Progenitor cell of endocrine pancreas (in vitro differentiated cells): Measurements from ENCODE around the gene CYP39A1. TPM values are rescaled to one million over a fixed set of nuclear protein-coding genes. Genes with fewer than 3 reads are reported as not detected.

Source experiments
- DNase-seq: peaks from one replicate; pipeline ENCODE4 v3.0.0; 2021; ENCODE audit warnings: low spot score; ENCODE audit not compliant: unreplicated experiment
- H3K27ac Mint-ChIP-seq: 2 replicates; pipeline ENCODE4 v1.8.0; 2021; ENCODE audit warnings: mild to moderate bottlenecking, moderate library complexity, mixed read lengths
- H3K27me3 Mint-ChIP-seq: 2 replicates; pipeline ENCODE4 v1.8.0; 2021; ENCODE audit warnings: mixed read lengths
- H3K36me3 Mint-ChIP-seq: 2 replicates; pipeline ENCODE4 v1.8.0; 2022; ENCODE audit warnings: mixed read lengths; ENCODE audit not compliant: insufficient read depth
- H3K4me1 Mint-ChIP-seq: 2 replicates; pipeline ENCODE4 v1.8.0; 2021; ENCODE audit warnings: low read depth, mixed read lengths
- H3K4me3 Mint-ChIP-seq: 2 replicates; pipeline ENCODE4 v1.8.0; 2021; ENCODE audit warnings: low read depth, mild to moderate bottlenecking, moderate library complexity, mixed read lengths
- H3K9me3 Mint-ChIP-seq: 2 replicates; pipeline ENCODE4 v1.8.0; 2021; ENCODE audit warnings: low read depth, mixed read lengths
- long read RNA-seq: library from polyadenylated mRNA; unstranded; transcript quantifications from one replicate; pipeline ENCODE4 v2.0.0, GENCODE V29; 2020
- total RNA-seq: library from RNA; stranded (reverse); gene quantifications from 2 replicates; pipeline ENCODE4 v1.2.1, GENCODE V29; 2021
- TF ChIP-seq, protein P1 (sequence below): fragments of 200-600 bp; sonication (generic); IDR thresholded peaks from one replicate; pipeline ENCODE4 v1.5.0; 2021; ENCODE audit warnings: antibody characterized with exemption, mild to moderate bottlenecking; ENCODE audit not compliant: unreplicated experiment

The CYP39A1 gene, protein sequence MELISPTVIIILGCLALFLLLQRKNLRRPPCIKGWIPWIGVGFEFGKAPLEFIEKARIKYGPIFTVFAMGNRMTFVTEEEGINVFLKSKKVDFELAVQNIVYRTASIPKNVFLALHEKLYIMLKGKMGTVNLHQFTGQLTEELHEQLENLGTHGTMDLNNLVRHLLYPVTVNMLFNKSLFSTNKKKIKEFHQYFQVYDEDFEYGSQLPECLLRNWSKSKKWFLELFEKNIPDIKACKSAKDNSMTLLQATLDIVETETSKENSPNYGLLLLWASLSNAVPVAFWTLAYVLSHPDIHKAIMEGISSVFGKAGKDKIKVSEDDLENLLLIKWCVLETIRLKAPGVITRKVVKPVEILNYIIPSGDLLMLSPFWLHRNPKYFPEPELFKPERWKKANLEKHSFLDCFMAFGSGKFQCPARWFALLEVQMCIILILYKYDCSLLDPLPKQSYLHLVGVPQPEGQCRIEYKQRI
- total RNA-seq, result 6.7 and 10.3 TPM in 2 replicates
- long read RNA-seq, transcript CYP39A1-201 (12 exons, 2,176 nt), result major isoform, 20 of 51 reads
- long read RNA-seq, partial matches to known transcripts, result 0 of 51 reads
- long read RNA-seq, other reads (novel, unspliced or antisense), result 31 of 51 reads

DNA sequence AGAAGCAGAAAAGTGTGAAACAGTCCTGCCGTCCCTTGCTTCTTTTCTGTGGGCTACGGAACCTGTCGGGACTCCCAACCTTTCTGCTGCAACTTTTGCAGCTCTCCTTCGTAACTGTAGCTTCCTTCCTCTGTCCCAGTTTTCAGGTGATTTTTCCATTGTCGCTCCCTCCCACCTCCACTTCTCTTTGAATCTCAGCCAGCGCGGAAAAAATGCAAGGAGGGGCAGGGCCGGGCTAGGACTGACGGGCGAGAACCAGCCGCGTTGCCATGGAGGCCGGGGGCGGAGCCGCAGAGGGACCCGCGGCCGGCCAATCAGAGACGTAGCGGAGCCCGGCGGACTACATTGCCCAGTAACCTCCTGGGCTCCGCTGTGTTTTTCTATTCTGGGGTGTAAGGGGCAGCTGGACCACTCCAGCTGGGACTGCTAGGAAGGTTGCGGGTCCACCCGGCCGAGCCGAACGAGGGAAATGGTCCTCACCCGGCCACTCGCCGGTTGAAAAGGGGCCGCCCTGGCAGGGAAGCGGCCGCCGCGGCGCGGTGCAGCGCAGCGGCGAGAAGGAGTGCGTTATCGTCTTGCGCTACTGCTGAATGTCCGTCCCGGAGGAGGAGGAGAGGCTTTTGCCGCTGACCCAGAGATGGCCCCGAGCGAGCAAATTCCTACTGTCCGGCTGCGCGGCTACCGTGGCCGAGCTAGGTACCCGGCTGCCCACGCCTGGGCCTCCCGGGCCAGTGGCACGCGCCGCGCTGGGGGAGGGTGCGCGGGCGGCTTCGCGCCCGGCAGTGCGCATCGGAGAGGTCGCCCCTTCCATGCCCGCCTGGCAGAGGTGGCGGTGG is at the start of gene CYP39A1, which contains the start of gene SLC25A27:
Gene CYP39A1 (minus strand): TSS at position 216 of the 836 bp plus-strand sequence. CDS start 236 bp downstream, outside the sequence.
Gene SLC25A27 (plus strand): TSS at position 373 of the 836 bp plus-strand sequence. CDS start 218 bp downstream, at position 591.
- Mint-ChIP-seq H3K27ac (peak within 1 kb of the TSS; percentile 93), H3K4me1 (peaks cover 15% of the 10 kb centered on the region), H3K36me3 (peaks cover 6% of the 10 kb centered on the region), H3K4me3 (peak within 1 kb of the TSS; percentile 85), H3K9me3 (no peaks in the 10 kb centered on the region), H3K27me3 (peaks cover 16% of the 10 kb centered on the region)
- peak; percentile 87 for DNase-seq
- TF ChIP-seq, protein P1, sequence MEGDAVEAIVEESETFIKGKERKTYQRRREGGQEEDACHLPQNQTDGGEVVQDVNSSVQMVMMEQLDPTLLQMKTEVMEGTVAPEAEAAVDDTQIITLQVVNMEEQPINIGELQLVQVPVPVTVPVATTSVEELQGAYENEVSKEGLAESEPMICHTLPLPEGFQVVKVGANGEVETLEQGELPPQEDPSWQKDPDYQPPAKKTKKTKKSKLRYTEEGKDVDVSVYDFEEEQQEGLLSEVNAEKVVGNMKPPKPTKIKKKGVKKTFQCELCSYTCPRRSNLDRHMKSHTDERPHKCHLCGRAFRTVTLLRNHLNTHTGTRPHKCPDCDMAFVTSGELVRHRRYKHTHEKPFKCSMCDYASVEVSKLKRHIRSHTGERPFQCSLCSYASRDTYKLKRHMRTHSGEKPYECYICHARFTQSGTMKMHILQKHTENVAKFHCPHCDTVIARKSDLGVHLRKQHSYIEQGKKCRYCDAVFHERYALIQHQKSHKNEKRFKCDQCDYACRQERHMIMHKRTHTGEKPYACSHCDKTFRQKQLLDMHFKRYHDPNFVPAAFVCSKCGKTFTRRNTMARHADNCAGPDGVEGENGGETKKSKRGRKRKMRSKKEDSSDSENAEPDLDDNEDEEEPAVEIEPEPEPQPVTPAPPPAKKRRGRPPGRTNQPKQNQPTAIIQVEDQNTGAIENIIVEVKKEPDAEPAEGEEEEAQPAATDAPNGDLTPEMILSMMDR, result no peak

DNA sequence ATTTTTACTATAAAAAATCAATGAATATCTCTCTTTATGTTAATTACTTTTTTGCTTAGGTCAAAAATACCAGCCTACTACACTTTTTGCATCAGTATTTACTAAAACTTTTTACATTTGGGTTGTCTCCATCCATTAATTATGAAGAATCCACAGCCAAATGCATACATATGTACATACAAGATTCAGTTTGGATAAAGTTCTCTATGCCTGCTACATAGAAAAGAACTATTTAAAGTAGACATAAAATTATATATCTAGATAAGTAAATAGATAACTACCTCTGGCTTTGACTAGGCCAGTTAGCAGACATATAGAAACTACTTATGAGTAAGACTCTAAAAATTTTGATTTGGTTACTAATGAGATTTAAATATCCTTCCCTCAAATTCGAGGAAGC is 47.4 kb upstream of the CYP39A1 start:
- no peak overlapping the region for H3K4me3 Mint-ChIP-seq
- H3K9me3 Mint-ChIP-seq, result no peaks in the 10 kb centered on the region
- DNase-seq, result no peak
- H3K36me3 Mint-ChIP-seq, result no peaks in the 10 kb centered on the region
- no peak overlapping the region for H3K27ac Mint-ChIP-seq
- H3K4me1 Mint-ChIP-seq, result peaks cover 10% of the 10 kb centered on the region
- H3K27me3 Mint-ChIP-seq, result peaks cover 49% of the 10 kb centered on the region
- TF ChIP-seq, protein P1, result no peak

DNA sequence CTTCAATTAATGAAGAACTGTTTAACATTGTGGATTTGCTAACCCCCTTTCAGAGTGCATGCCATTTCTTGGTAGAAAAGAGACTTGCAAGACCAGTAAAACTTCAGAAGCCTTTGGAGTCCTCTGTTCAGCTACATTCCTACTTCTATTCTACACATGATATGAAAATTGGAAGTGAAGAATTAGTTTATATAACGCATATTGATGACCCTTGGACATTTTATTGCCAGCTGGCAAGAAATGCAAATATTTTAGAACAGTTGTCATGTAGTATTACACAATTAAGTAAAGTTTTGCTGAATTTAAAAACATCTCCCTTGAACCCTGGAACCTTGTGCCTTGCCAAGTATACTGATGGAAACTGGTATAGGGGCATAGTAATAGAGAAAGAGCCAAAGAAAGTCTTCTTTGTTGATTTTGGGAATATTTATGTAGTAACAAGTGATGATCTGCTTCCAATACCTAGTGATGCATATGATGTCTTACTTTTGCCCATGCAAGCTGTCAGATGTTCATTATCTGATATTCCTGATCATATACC is 38.4 kb upstream of the CYP39A1 start:
- H3K36me3 Mint-ChIP-seq, result no peaks in the 10 kb centered on the region
- H3K27me3 Mint-ChIP-seq, result peaks cover 52% of the 10 kb centered on the region
- DNase-seq, result no peak
- H3K27ac Mint-ChIP-seq, result no peak overlapping the region
- H3K9me3 Mint-ChIP-seq, result peaks cover 2% of the 10 kb centered on the region
- TF ChIP-seq, protein P1, result no peak
- no peak overlapping the region for H3K4me3 Mint-ChIP-seq
- H3K4me1 Mint-ChIP-seq, result peaks cover 10% of the 10 kb centered on the region

DNA sequence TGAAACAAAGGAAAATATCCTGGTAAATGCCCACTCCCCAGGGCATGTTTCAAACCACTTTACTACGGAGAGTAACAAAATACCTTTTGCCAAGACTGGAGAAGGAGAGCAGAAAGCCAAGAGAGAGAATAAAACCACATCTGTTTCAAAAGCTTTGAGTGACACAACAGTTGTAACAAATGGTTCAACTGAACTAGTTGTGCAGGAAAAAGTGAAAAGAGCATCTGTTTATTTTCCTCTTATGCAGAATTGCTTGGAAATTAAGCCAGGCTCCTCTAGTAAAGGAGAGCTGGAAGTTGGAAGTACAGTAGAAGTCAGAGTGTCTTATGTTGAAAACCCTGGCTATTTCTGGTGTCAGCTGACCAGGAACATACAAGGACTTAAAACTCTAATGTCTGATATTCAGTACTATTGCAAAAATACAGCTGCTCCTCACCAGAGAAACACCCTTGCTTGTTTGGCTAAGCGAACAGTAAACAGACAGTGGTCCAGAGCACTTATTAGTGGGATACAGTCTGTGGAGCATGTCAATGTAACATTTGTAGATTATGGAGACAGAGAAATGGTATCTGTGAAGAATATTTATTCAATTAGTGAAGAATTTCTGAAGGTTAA is 37.6 kb upstream of the CYP39A1 start:
- Mint-ChIP-seq H3K4me1 (peaks cover 4% of the 10 kb centered on the region), H3K9me3 (peaks cover 2% of the 10 kb centered on the region), H3K4me3 (no peak overlapping the region), H3K27me3 (peaks cover 52% of the 10 kb centered on the region), H3K36me3 (no peaks in the 10 kb centered on the region), H3K27ac (no peak overlapping the region)
- no peak for DNase-seq
- TF ChIP-seq, protein P1, result no peak
